OCI-LY3 (cell line): ENCODE data around the gene PLXNA3.

ENCODE experiments used
- H2AFZ ChIP-seq: fragments of 200-600, 300-600 bp; shearing (Covaris generic); 2 replicates; pipeline ENCODE4 v1.6.0; 2014; ENCODE audit warnings: antibody characterized with exemption, low read depth, low read length
- H3K27ac ChIP-seq: fragments of 200-600, 300-600 bp; sonication (generic); 2 replicates; pipeline ENCODE4 v1.5.1; 2014; ENCODE audit warnings: mild to moderate bottlenecking, low read length, moderate library complexity, mixed read lengths
- H3K27me3 ChIP-seq: fragments of 200-600, 300-600 bp; sonication (generic); 2 replicates; pipeline ENCODE4 v1.6.1; 2014; ENCODE audit warnings: low read depth, low read length, mixed read lengths
- H3K36me3 ChIP-seq: fragments of 200-600, 300-600 bp; sonication (generic); replicated peaks from 2 replicates; pipeline ENCODE3; 2014; ENCODE audit warnings: low read depth, low read length, mixed read lengths
- H3K4me1 ChIP-seq: fragments of 300-600, 200-600 bp; sonication (generic); 2 replicates; pipeline ENCODE4 v1.6.1; 2014; ENCODE audit warnings: low read length, mixed read lengths
- H3K4me2 ChIP-seq: fragments of 200-600, 300-600 bp; sonication (generic); 2 replicates; pipeline ENCODE4 v1.6.1; 2014; ENCODE audit warnings: low read length, mixed read lengths
- H3K4me3 ChIP-seq: fragments of 300-600, 200-600 bp; sonication (generic); 2 replicates; pipeline ENCODE4 v1.5.1; 2014; ENCODE audit warnings: antibody characterized with exemption, mild to moderate bottlenecking, low read length, moderate library complexity
- H3K79me2 ChIP-seq: fragments of 300-600, 200-600 bp; shearing (Covaris generic); 2 replicates; pipeline ENCODE4 v1.6.1; 2014; ENCODE audit warnings: mild to moderate bottlenecking, low read length, mixed read lengths
- H3K9ac ChIP-seq: fragments of 300-600, 200-600 bp; shearing (Covaris generic); 2 replicates; pipeline ENCODE4 v1.6.0; 2014; ENCODE audit warnings: mild to moderate bottlenecking, low read length, moderate library complexity
- H3K9me3 ChIP-seq: fragments of 200-600, 300-600 bp; shearing (Covaris generic); 2 replicates; pipeline ENCODE4 v1.6.1; 2014; ENCODE audit warnings: low read length, mixed read lengths; ENCODE audit not compliant: insufficient read depth
- H4K20me1 ChIP-seq: fragments of 200-600, 300-600 bp; sonication (generic); 2 replicates; pipeline ENCODE4 v1.6.1; 2016; ENCODE audit warnings: low read length, mixed read lengths; ENCODE audit not compliant: insufficient read depth
- EZH2phosphoT487 ChIP-seq: fragments of 200-600 bp; shearing (Covaris generic); IDR thresholded peaks from 2 replicates; pipeline ENCODE4 v1.6.1; 2018; ENCODE audit warnings: antibody characterized with exemption, mixed run types, low read depth
- TF ChIP-seq, protein P1 (sequence below): fragments of 200-600, 300-600 bp; sonication (generic); IDR thresholded peaks from 2 replicates; pipeline ENCODE4 v1.5.1; 2014; ENCODE audit warnings: antibody characterized with exemption, low read length, low read depth

Gene PLXNA3

GRCh38 chrX:154470914-154471568 is 13.0 kb downstream of the PLXNA3 start:
- Histone ChIP-seq H3K9ac (no peak overlapping the region), H3K4me2 (no peak overlapping the region), H4K20me1 (no peaks in the 10 kb centered on the region), H3K27me3 (no peaks in the 10 kb centered on the region), H2AFZ (no peak overlapping the region), H3K4me3 (no peak overlapping the region), H3K4me1 (peaks cover 3% of the 10 kb centered on the region; the same call in 1 of the 2 replicates), H3K9me3 (no peaks in the 10 kb centered on the region), H3K36me3 (no peaks in the 10 kb centered on the region), H3K27ac (no peak overlapping the region), H3K79me2 (no peaks in the 10 kb centered on the region)
- TF ChIP-seq, protein P1, sequence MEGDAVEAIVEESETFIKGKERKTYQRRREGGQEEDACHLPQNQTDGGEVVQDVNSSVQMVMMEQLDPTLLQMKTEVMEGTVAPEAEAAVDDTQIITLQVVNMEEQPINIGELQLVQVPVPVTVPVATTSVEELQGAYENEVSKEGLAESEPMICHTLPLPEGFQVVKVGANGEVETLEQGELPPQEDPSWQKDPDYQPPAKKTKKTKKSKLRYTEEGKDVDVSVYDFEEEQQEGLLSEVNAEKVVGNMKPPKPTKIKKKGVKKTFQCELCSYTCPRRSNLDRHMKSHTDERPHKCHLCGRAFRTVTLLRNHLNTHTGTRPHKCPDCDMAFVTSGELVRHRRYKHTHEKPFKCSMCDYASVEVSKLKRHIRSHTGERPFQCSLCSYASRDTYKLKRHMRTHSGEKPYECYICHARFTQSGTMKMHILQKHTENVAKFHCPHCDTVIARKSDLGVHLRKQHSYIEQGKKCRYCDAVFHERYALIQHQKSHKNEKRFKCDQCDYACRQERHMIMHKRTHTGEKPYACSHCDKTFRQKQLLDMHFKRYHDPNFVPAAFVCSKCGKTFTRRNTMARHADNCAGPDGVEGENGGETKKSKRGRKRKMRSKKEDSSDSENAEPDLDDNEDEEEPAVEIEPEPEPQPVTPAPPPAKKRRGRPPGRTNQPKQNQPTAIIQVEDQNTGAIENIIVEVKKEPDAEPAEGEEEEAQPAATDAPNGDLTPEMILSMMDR = no peak

- H3K9me3 ChIP-seq = no peaks in the 10 kb centered on the region
- no peaks in the 10 kb centered on the region for H3K79me2 ChIP-seq
- no peak overlapping the region for H2AFZ ChIP-seq
Observed at GRCh38 chrX:154471839-154472684, 14.0 kb downstream of the PLXNA3 start.

GRCh38 chrX:154472685-154473632 is 14.9 kb downstream of the PLXNA3 start:
- no peak overlapping the region for H3K27ac ChIP-seq
- no peaks in the 10 kb centered on the region for H4K20me1 ChIP-seq
- no peaks in the 10 kb centered on the region for H3K27me3 ChIP-seq
- H2AFZ ChIP-seq = no peak overlapping the region
- no peaks in the 10 kb centered on the region for H3K9me3 ChIP-seq
- no peaks in the 10 kb centered on the region for H3K79me2 ChIP-seq
- no peak overlapping the region for H3K9ac ChIP-seq
- no peak overlapping the region for H3K4me2 ChIP-seq
- H3K4me3 ChIP-seq = no peak overlapping the region
- H3K36me3 ChIP-seq = peaks cover 3% of the 10 kb centered on the region
- no peak for TF ChIP-seq EZH2phosphoT487
- TF ChIP-seq, protein P1 = no peak
- peaks cover 3% of the 10 kb centered on the region; the same call in 1 of the 2 replicates for H3K4me1 ChIP-seq

More at GRCh38 chrX:154471839-154472684, 14.0 kb downstream of the PLXNA3 start:
- no peaks in the 10 kb centered on the region for H3K27me3 ChIP-seq
- TF ChIP-seq, protein P1 = no peak
- no peak for TF ChIP-seq EZH2phosphoT487
- H3K9ac ChIP-seq = no peak overlapping the region
- no peak overlapping the region for H3K27ac ChIP-seq
- no peak overlapping the region for H3K4me2 ChIP-seq
- H3K36me3 ChIP-seq = no peaks in the 10 kb centered on the region
- H3K4me3 ChIP-seq = no peak overlapping the region
- H4K20me1 ChIP-seq = no peaks in the 10 kb centered on the region
- H3K4me1 ChIP-seq = peaks cover 3% of the 10 kb centered on the region; the same call in 1 of the 2 replicates
